KMS-11 (cell line): ENCODE results near the gene RAB5B.
A peak's percentile ranks its signal among the peaks of the same experiment; 100 is the strongest.

ENCODE experiments used
- H2AFZ ChIP-seq: fragments of 200-600 bp; sonication (generic); 2 replicates; pipeline ENCODE4 v1.6.1; 2016; ENCODE audit warnings: antibody characterized with exemption, mixed run types, low read depth
- H3K27ac ChIP-seq: fragments of 200-600 bp; sonication (generic); 2 replicates; pipeline ENCODE4 v1.6.1; 2016; ENCODE audit warnings: mild to moderate bottlenecking, mixed run types
- H3K27me3 ChIP-seq: fragments of 200-600 bp; sonication (generic); 2 replicates; pipeline ENCODE4 v1.6.1; 2017; ENCODE audit warnings: mild to moderate bottlenecking, low read depth, mixed run types, moderate library complexity; ENCODE audit not compliant: insufficient read depth
- H3K36me3 ChIP-seq: fragments of 200-600 bp; sonication (generic); 2 replicates; pipeline ENCODE4 v1.6.1; 2017; ENCODE audit warnings: mild to moderate bottlenecking, mixed run types; ENCODE audit not compliant: insufficient read depth
- H3K4me1 ChIP-seq: fragments of 200-600 bp; sonication (generic); 2 replicates; pipeline ENCODE4 v1.6.1; 2016; ENCODE audit warnings: mild to moderate bottlenecking, low read depth, mixed run types; ENCODE audit not compliant: poor library complexity, severe bottlenecking
- H3K4me2 ChIP-seq: fragments of 200-600 bp; sonication (generic); 2 replicates; pipeline ENCODE4 v1.7.0; 2016; ENCODE audit warnings: mild to moderate bottlenecking, mixed run types
- H3K4me3 ChIP-seq: fragments of 200-600 bp; sonication (generic); IDR thresholded peaks from 2 replicates; pipeline ENCODE4 v1.6.1; 2017; ENCODE audit warnings: low read depth, low read length, mixed read lengths; ENCODE audit not compliant: insufficient read depth
- H3K79me2 ChIP-seq: fragments of 200-600 bp; sonication (generic); 2 replicates; pipeline ENCODE4 v1.6.1; 2016; ENCODE audit warnings: low read depth, mixed run types; ENCODE audit not compliant: insufficient read depth
- H3K9ac ChIP-seq: fragments of 200-600 bp; sonication (generic); 2 replicates; pipeline ENCODE4 v1.6.1; 2016; ENCODE audit warnings: mild to moderate bottlenecking, mixed run types
- H4K20me1 ChIP-seq: fragments of 200-600 bp; sonication (generic); 2 replicates; pipeline ENCODE4 v1.6.1; 2016; ENCODE audit warnings: mild to moderate bottlenecking, mixed run types; ENCODE audit not compliant: insufficient read depth
- TF ChIP-seq, protein P1 (sequence below): fragments of 200-600 bp; sonication (generic); conservative IDR thresholded peaks from 2 replicates; pipeline ENCODE4 v1.6.1; 2017; ENCODE audit warnings: low read depth, mild to moderate bottlenecking, antibody characterized with exemption, low read length, moderate library complexity, mixed read lengths

Gene RAB5B

DNA sequence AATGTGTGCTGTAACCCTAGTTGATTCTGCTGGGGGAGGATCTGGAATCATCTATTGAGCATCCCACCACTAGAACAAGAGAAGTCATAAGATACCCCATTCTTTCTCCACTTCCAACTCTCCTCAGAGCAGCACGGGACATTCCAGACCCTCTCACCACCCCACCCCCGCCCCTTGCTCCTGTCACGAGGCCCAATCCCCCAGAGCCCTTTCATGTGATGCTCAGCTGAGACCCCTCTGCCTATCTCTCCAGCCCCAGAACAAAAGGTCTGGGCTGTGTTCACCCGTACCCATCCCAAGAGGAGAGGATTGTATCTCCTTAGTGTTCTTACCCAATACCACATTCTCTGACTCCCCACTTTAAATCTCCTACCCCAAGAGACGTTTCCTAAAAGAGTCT, 8.6 kb upstream of the RAB5B start:
- Histone ChIP-seq H4K20me1 (no peaks in the 10 kb centered on the region), H3K27me3 (no peaks in the 10 kb centered on the region), H3K4me3 (no peak overlapping the region), H3K79me2 (peaks cover 17% of the 10 kb centered on the region), H3K4me2 (no peak overlapping the region; the same call in 1 of the 2 replicates), H3K9ac (no peak overlapping the region), H3K36me3 (no peaks in the 10 kb centered on the region), H3K4me1 (peaks cover 20% of the 10 kb centered on the region), H2AFZ (0 out of 2 replicates have a peak overlapping the region, but pooled peaks have one; percentile 97), H3K27ac (no peak overlapping the region)
- TF ChIP-seq, protein P1, sequence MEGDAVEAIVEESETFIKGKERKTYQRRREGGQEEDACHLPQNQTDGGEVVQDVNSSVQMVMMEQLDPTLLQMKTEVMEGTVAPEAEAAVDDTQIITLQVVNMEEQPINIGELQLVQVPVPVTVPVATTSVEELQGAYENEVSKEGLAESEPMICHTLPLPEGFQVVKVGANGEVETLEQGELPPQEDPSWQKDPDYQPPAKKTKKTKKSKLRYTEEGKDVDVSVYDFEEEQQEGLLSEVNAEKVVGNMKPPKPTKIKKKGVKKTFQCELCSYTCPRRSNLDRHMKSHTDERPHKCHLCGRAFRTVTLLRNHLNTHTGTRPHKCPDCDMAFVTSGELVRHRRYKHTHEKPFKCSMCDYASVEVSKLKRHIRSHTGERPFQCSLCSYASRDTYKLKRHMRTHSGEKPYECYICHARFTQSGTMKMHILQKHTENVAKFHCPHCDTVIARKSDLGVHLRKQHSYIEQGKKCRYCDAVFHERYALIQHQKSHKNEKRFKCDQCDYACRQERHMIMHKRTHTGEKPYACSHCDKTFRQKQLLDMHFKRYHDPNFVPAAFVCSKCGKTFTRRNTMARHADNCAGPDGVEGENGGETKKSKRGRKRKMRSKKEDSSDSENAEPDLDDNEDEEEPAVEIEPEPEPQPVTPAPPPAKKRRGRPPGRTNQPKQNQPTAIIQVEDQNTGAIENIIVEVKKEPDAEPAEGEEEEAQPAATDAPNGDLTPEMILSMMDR: no peak

DNA sequence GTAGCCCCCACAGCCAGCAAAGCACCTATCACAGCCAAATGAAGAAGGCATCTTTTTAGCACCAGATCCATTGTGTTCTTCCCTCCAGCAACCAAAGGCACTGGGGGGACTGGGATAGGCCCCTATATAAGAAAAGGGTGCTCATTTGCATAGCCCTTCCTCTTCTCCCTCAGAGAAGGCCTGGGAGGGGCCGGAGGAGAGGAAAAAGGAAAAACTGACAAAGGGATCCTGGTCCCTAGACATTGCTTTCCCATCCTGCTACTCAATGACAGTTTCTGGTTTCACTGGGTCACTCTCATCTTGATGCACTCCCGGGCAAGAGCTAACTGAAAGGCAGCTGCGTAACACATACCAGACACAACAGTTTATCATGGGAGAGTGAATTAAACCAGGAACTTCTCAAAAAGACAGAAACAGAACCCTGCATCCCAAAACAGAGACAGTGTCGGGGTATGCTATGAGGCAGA, 7.9 kb upstream of the RAB5B start, which contains the start of gene PMEL:
PMEL (minus strand) TSS at position 102 of the 467 bp plus-strand sequence; CDS start at position 71, 31 bp downstream.
- Histone ChIP-seq H3K9ac (peak within 1 kb of the TSS; percentile 70), H3K4me1 (peaks cover 20% of the 10 kb centered on the region), H2AFZ (peak within 1 kb of the TSS; percentile 97), H3K27ac (peak within 1 kb of the TSS; percentile 24; the same call in 1 of the 2 replicates), H3K79me2 (peaks cover 17% of the 10 kb centered on the region), H3K4me3 (peak within 1 kb of the TSS; percentile 67), H3K4me2 (peak within 1 kb of the TSS; percentile 82), H3K27me3 (no peaks in the 10 kb centered on the region), H4K20me1 (no peaks in the 10 kb centered on the region), H3K36me3 (no peaks in the 10 kb centered on the region)
- TF ChIP-seq, protein P1: no peak

DNA sequence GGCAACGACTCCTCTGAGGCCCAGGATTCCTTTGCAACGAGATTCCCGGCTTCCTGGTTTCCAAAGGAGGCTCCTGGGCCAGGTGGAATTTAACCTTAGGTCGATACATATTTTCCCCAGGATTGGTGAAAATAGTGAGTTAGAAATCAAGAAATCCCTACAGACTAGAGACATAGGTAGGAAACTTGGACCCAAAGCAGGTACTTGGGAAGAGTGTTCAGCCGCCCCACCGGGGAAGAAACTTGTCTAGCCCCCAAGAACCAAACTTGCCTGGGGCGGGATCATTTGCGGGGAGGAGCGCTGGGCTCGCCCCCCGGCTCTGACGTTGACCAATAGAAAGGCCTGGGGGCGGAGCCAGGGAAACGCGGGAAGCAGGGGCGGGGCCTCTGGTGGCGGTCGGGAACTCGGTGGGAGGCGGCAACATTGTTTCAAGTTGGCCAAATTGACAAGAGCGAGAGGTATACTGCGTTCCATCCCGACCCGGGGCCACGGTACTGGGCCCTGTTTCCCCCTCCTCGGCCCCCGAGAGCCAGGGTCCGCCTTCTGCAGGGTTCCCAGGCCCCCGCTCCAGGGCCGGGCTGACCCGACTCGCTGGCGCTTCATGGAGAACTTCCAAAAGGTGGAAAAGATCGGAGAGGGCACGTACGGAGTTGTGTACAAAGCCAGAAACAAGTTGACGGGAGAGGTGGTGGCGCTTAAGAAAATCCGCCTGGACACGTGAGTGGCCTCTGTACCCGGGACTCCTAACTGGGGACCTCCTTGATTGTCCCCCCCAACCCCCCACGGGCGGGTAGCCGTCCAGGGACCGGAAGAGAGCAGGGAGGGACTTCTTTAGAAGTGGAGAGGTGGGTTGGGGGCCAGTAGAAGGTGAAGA, 7.2 kb upstream of the RAB5B start, which contains the start of gene CDK2:
CDK2 (plus strand) TSS at position 423 of the 874 bp plus-strand sequence; CDS start at position 602, 179 bp downstream.
- peak within 1 kb of the TSS; percentile 82 for H3K4me2 ChIP-seq
- peak within 1 kb of the TSS; percentile 67 for H3K4me3 ChIP-seq
- peak within 1 kb of the TSS; percentile 24; the same call in 1 of the 2 replicates for H3K27ac ChIP-seq
- H3K27me3 ChIP-seq: no peaks in the 10 kb centered on the region
- no peaks in the 10 kb centered on the region for H4K20me1 ChIP-seq
- H3K4me1 ChIP-seq: peaks cover 20% of the 10 kb centered on the region
- H3K79me2 ChIP-seq: peaks cover 17% of the 10 kb centered on the region
- H3K9ac ChIP-seq: peak within 1 kb of the TSS; percentile 70
- TF ChIP-seq, protein P1: 0 out of 2 replicates have a peak, but pooled peaks have one; percentile 11
- peak within 1 kb of the TSS; percentile 97 for H2AFZ ChIP-seq
- H3K36me3 ChIP-seq: no peaks in the 10 kb centered on the region

DNA sequence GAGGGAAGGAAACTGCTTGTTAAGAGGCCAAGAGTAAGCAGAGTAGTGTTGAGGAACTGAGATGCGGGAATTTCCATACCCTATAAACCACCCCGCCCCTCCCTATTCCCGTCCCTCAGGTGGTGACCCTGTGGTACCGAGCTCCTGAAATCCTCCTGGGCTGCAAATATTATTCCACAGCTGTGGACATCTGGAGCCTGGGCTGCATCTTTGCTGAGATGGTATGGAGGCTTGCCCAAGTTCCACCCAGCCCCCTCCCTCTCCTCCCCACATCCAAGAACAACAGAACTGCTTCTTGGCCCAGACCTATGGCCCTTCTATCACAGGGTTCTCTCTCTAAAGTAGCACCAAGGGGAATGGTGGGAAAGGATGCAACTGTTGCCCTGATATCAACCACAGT, 4.5 kb upstream of the RAB5B start:
- H3K27ac ChIP-seq: no peak overlapping the region
- H3K79me2 ChIP-seq: peaks cover 20% of the 10 kb centered on the region
- peaks cover 31% of the 10 kb centered on the region for H3K4me1 ChIP-seq
- H3K4me3 ChIP-seq: no peak overlapping the region
- no peak overlapping the region for H2AFZ ChIP-seq
- no peaks in the 10 kb centered on the region for H3K27me3 ChIP-seq
- H3K9ac ChIP-seq: no peak overlapping the region
- no peaks in the 10 kb centered on the region for H4K20me1 ChIP-seq
- no peaks in the 10 kb centered on the region for H3K36me3 ChIP-seq
- no peak overlapping the region for H3K4me2 ChIP-seq
- TF ChIP-seq, protein P1: no peak
